ENCODE results near the gene TMEM208. TPM values are rescaled to one million over a fixed set of nuclear protein-coding genes. Genes with fewer than 3 reads are reported as not detected.

Gene TMEM208
- total RNA-seq, 2 experiments from 2014 or later = 13.6 to 31.2 TPM

- Mint-ChIP-seq H3K27ac (no peak overlapping the region), H3K36me3 (ENCODE audit: low read depth) (no peaks in the 10 kb centered on the region), H3K27me3 (peaks cover 11% of the 10 kb centered on the region), H3K9me3 (ENCODE audit: low read depth) (no peaks in the 10 kb centered on the region), H3K4me1 (peaks cover 19% of the 10 kb centered on the region), H3K4me3 (no peak overlapping the region)
- DNase-seq = no peak
- CTCF ChIA-PET = interaction anchor here (0.7 kb wide), 2 partner anchors 48 to 966 kb away, joined by 3 to 5 read pairs; no protein-coding TSS in a partner anchor
- intact Hi-C loops (cut with DNase I, micrococcal nuclease) = no loop called here
- POLR2A ChIA-PET = interaction anchor here (0.8 to 1.0 kb wide), 2 partner anchors 8 to 9 kb away, joined by 3 read pairs; no protein-coding TSS in a partner anchor
- no peak for ATAC-seq
Observed at GRCh38 chr16:67252609-67253497, 25.9 kb downstream of the TMEM208 start.

GRCh38 chr16:67254801-67255552 is 28.0 kb downstream of the TMEM208 start:
- intact Hi-C loops (cut with DNase I, micrococcal nuclease) = no loop called here
- no peak overlapping the region for H3K4me3 Mint-ChIP-seq

GRCh38 chr16:67255553-67256221 is 28.8 kb downstream of the TMEM208 start:
- intact Hi-C loops (cut with DNase I, micrococcal nuclease) = no loop called here
- no peak overlapping the region for H3K27ac Mint-ChIP-seq
- no peak overlapping the region for H3K4me3 Mint-ChIP-seq
- ChIA-PET CTCF (interaction anchor here (0.5 to 0.7 kb wide), 2 partner anchors 192 to 1964 kb away, joined by 3 read pairs; no protein-coding TSS in a partner anchor), POLR2A (no interaction called here)
- no peak for DNase-seq
- H3K27me3 Mint-ChIP-seq = no peaks in the 10 kb centered on the region
- ATAC-seq = no peak
- peaks cover 2% of the 10 kb centered on the region for H3K36me3 Mint-ChIP-seq (ENCODE audit: low read depth)
- H3K4me1 Mint-ChIP-seq = no peaks in the 10 kb centered on the region
- H3K9me3 Mint-ChIP-seq (ENCODE audit: low read depth) = no peaks in the 10 kb centered on the region

More at GRCh38 chr16:67254801-67255552, 28.0 kb downstream of the TMEM208 start:
- peaks cover 4% of the 10 kb centered on the region for H3K27me3 Mint-ChIP-seq
- no peak overlapping the region for H3K27ac Mint-ChIP-seq
- ChIA-PET POLR2A (no interaction called here), CTCF (interaction anchor here (0.5 kb wide), 1 partner anchor 1965 kb away, joined by 3 read pairs; no protein-coding TSS in a partner anchor)
- peaks cover 2% of the 10 kb centered on the region for H3K36me3 Mint-ChIP-seq (ENCODE audit: low read depth)
- ATAC-seq = no peak
- H3K9me3 Mint-ChIP-seq (ENCODE audit: low read depth) = no peaks in the 10 kb centered on the region
- DNase-seq = no peak
- H3K4me1 Mint-ChIP-seq = peaks cover 5% of the 10 kb centered on the region

- no peak for DNase-seq
- ATAC-seq = no peak
- peaks cover 2% of the 10 kb centered on the region for H3K36me3 Mint-ChIP-seq (ENCODE audit: low read depth)
- no peak overlapping the region for H3K27ac Mint-ChIP-seq
- peaks cover 2% of the 10 kb centered on the region for H3K4me1 Mint-ChIP-seq
- ChIA-PET CTCF (no interaction called here), POLR2A (interaction anchor here (0.6 kb wide), 1 partner anchor 160 kb away, joined by 3 read pairs; the partner anchor contains the start of gene ZDHHC1)
- no peaks in the 10 kb centered on the region for H3K9me3 Mint-ChIP-seq (ENCODE audit: low read depth)
- H3K4me3 Mint-ChIP-seq = no peak overlapping the region
- no peaks in the 10 kb centered on the region for H3K27me3 Mint-ChIP-seq
- intact Hi-C loops (cut with DNase I, micrococcal nuclease) = no loop called here
Observed at GRCh38 chr16:67256701-67257230, 29.8 kb downstream of the TMEM208 start.

GRCh38 chr16:67257486-67258160 is 30.7 kb downstream of the TMEM208 start:
- no peak for DNase-seq

GRCh38 chr16:67258161-67258835 is 31.4 kb downstream of the TMEM208 start:
- POLR2A ChIA-PET = no interaction called here
- no peak overlapping the region for H3K27ac Mint-ChIP-seq
- no peaks in the 10 kb centered on the region for H3K27me3 Mint-ChIP-seq
- peaks cover 2% of the 10 kb centered on the region for H3K36me3 Mint-ChIP-seq (ENCODE audit: low read depth)
- intact Hi-C loops (cut with DNase I, micrococcal nuclease) = no loop called here
- no peaks in the 10 kb centered on the region for H3K9me3 Mint-ChIP-seq (ENCODE audit: low read depth)
- no peak overlapping the region for H3K4me3 Mint-ChIP-seq
- CTCF ChIA-PET = interaction anchor here (0.8 to 1.3 kb wide), 3 partner anchors 9 to 149 kb away, joined by 3 to 6 read pairs (median 3); partner anchors contain the start of gene SLC9A5
- ATAC-seq (no peak), DNase-seq (no peak)
- H3K4me1 Mint-ChIP-seq = peaks cover 2% of the 10 kb centered on the region

More at GRCh38 chr16:67257486-67258160, 30.7 kb downstream of the TMEM208 start:
- no peaks in the 10 kb centered on the region for H3K27me3 Mint-ChIP-seq
- peaks cover 2% of the 10 kb centered on the region for H3K4me1 Mint-ChIP-seq
- no peak overlapping the region for H3K27ac Mint-ChIP-seq
- intact Hi-C loops (cut with DNase I, micrococcal nuclease) = no loop called here
- H3K4me3 Mint-ChIP-seq = no peak overlapping the region
- ChIA-PET POLR2A (no interaction called here), CTCF (interaction anchor here (0.8 to 1.3 kb wide), 2 partner anchors 144 to 150 kb away, joined by 3 to 6 read pairs; no protein-coding TSS in a partner anchor)
- H3K36me3 Mint-ChIP-seq (ENCODE audit: low read depth) = peaks cover 2% of the 10 kb centered on the region
- ATAC-seq = no peak
- H3K9me3 Mint-ChIP-seq (ENCODE audit: low read depth) = no peaks in the 10 kb centered on the region

- H3K36me3 Mint-ChIP-seq (ENCODE audit: low read depth) = peaks cover 2% of the 10 kb centered on the region
- H3K27ac Mint-ChIP-seq = no peak overlapping the region
- DNase-seq (no peak), ATAC-seq (no peak)
- ChIA-PET POLR2A (no interaction called here), CTCF (interaction anchor here (0.8 to 3.1 kb wide), 9 partner anchors 8 to 188 kb away, joined by 3 to 21 read pairs (median 4); no protein-coding TSS in a partner anchor)
- intact Hi-C loops (cut with DNase I, micrococcal nuclease) = loop anchor here (1.0 to 5.0 kb wide), 5 partner anchors 78 to 208 kb away; no protein-coding TSS in a partner anchor
- H3K4me1 Mint-ChIP-seq = peaks cover 2% of the 10 kb centered on the region
- H3K9me3 Mint-ChIP-seq (ENCODE audit: low read depth) = no peaks in the 10 kb centered on the region
- no peak overlapping the region for H3K4me3 Mint-ChIP-seq
- peaks cover 2% of the 10 kb centered on the region for H3K27me3 Mint-ChIP-seq
Observed at GRCh38 chr16:67259705-67260104, 32.8 kb downstream of the TMEM208 start.

GRCh38 chr16:67260426-67261063 is 33.6 kb downstream of the TMEM208 start:
- Mint-ChIP-seq H3K27ac (no peak overlapping the region), H3K36me3 (ENCODE audit: low read depth) (peaks cover 2% of the 10 kb centered on the region), H3K9me3 (ENCODE audit: low read depth) (no peaks in the 10 kb centered on the region), H3K4me1 (peaks cover 2% of the 10 kb centered on the region), H3K27me3 (peaks cover 2% of the 10 kb centered on the region), H3K4me3 (no peak overlapping the region)
- POLR2A ChIA-PET = interaction anchor here (0.6 kb wide), 1 partner anchor 8 kb away, joined by 3 read pairs; no protein-coding TSS in a partner anchor
- ATAC-seq (peak; percentile 90), DNase-seq (peak; percentile 67)
- intact Hi-C loops (cut with DNase I, micrococcal nuclease) = loop anchor here (1.0 to 5.0 kb wide), 5 partner anchors 77 to 207 kb away; no protein-coding TSS in a partner anchor
- CTCF ChIA-PET = interaction anchor here (0.7 to 3.1 kb wide), 25 partner anchors 9 to 277 kb away, joined by 3 to 21 read pairs (median 4); partner anchors contain the start of genes FHOD1 and TPPP3

GRCh38 chr16:67263201-67263600 is 36.3 kb downstream of the TMEM208 start:
- CTCF ChIA-PET = interaction anchor here (0.6 kb wide), 1 partner anchor 14 kb away, joined by 3 read pairs; no protein-coding TSS in a partner anchor
- intact Hi-C loops (cut with DNase I, micrococcal nuclease) = loop anchor here (5.0 kb wide), 3 partner anchors 74 to 204 kb away; no protein-coding TSS in a partner anchor
- Mint-ChIP-seq H3K27ac (no peak overlapping the region), H3K4me3 (no peak overlapping the region), H3K9me3 (ENCODE audit: low read depth) (no peaks in the 10 kb centered on the region), H3K27me3 (peaks cover 2% of the 10 kb centered on the region), H3K36me3 (ENCODE audit: low read depth) (peaks cover 2% of the 10 kb centered on the region), H3K4me1 (peaks cover 2% of the 10 kb centered on the region)
- POLR2A ChIA-PET = no interaction called here
- ATAC-seq = no peak
- no peak for DNase-seq
